ENCODE results near the gene FAM168B. TPM values are rescaled to one million over a fixed set of nuclear protein-coding genes. Genes with fewer than 3 reads are reported as not detected.

The FAM168B gene
- total RNA-seq, 1 experiment from 2014 or later, result 79.6 TPM

GRCh38 chr2:131015764-131016163 lies 77.5 kb downstream of the FAM168B start:
- Histone ChIP-seq H3K4me2 (no peak overlapping the region), H3K79me2 (ENCODE audit: low read depth) (no peaks in the 10 kb centered on the region), H3K4me1 (replicated peaks; ENCODE audit: insufficient read depth) (peaks cover 20% of the 10 kb centered on the region), H3K36me3 (ENCODE audit: low read depth) (no peaks in the 10 kb centered on the region), H3K9me3 (ENCODE audit: insufficient read depth, low read depth) (no peaks in the 10 kb centered on the region), H3K4me3 (no peak overlapping the region), H3K9me2 (ENCODE audit: insufficient read depth) (no peaks in the 10 kb centered on the region), H3K27ac (no peak overlapping the region), H3K27me3 (ENCODE audit: insufficient read depth, low read depth) (no peaks in the 10 kb centered on the region), H2AFZ (no peak overlapping the region), H4K20me1 (ENCODE audit: insufficient read depth) (no peaks in the 10 kb centered on the region), H3F3A (ENCODE audit: insufficient read depth, low read depth) (peaks cover 16% of the 10 kb centered on the region)
- no TSS peak for BruUV-seq (replicated peaks)
- TF ChIP-seq EZH2 (IDR thresholded peaks at IDR 0.05; ENCODE audit: low read depth), result no peak
- no peak for TF ChIP-seq CTCF (conservative IDR thresholded peaks at IDR 0.05)
- no peak for DNase-seq
- intact Hi-C loops (cut with micrococcal nuclease; ENCODE audit: unreplicated experiment), result no loop called here
- ChIA-PET POLR2A (ENCODE audit: unreplicated experiment) (no interaction called here), CTCF (no interaction called here)

- POLR2A ChIA-PET (ENCODE audit: unreplicated experiment), result no interaction called here
- DNase-seq, result no peak
- Histone ChIP-seq H4K20me1 (ENCODE audit: insufficient read depth) (no peaks in the 10 kb centered on the region), H3K27me3 (ENCODE audit: insufficient read depth, low read depth) (no peaks in the 10 kb centered on the region), H3K4me1 (replicated peaks; ENCODE audit: insufficient read depth) (peaks cover 20% of the 10 kb centered on the region), H3K4me2 (no peak overlapping the region), H3K27ac (no peak overlapping the region), H2AFZ (no peak overlapping the region), H3K79me2 (ENCODE audit: low read depth) (no peaks in the 10 kb centered on the region), H3K9me2 (ENCODE audit: insufficient read depth) (no peaks in the 10 kb centered on the region), H3K4me3 (no peak overlapping the region), H3K36me3 (ENCODE audit: low read depth) (no peaks in the 10 kb centered on the region), H3F3A (ENCODE audit: insufficient read depth, low read depth) (peaks cover 16% of the 10 kb centered on the region), H3K9me3 (ENCODE audit: insufficient read depth, low read depth) (no peaks in the 10 kb centered on the region)
- CTCF ChIA-PET, result no interaction called here
- intact Hi-C loops (cut with micrococcal nuclease; ENCODE audit: unreplicated experiment), result no loop called here
- no peak for TF ChIP-seq EZH2 (IDR thresholded peaks at IDR 0.05; ENCODE audit: low read depth)
- no peak for TF ChIP-seq CTCF (conservative IDR thresholded peaks at IDR 0.05)
- no TSS peak for BruUV-seq (replicated peaks)
Observed at GRCh38 chr2:131014141-131014540, 79.1 kb downstream of the FAM168B start.

- POLR2A ChIA-PET (ENCODE audit: unreplicated experiment), result no interaction called here
- Histone ChIP-seq H3K79me2 (ENCODE audit: low read depth) (no peaks in the 10 kb centered on the region), H2AFZ (no peak overlapping the region), H3K9me3 (ENCODE audit: insufficient read depth, low read depth) (no peaks in the 10 kb centered on the region), H3K4me1 (replicated peaks; ENCODE audit: insufficient read depth) (peaks cover 2% of the 10 kb centered on the region), H3K4me2 (no peak overlapping the region), H4K20me1 (ENCODE audit: insufficient read depth) (no peaks in the 10 kb centered on the region), H3K4me3 (no peak overlapping the region), H3K9me2 (ENCODE audit: insufficient read depth) (no peaks in the 10 kb centered on the region), H3K27ac (no peak overlapping the region), H3K36me3 (ENCODE audit: low read depth) (no peaks in the 10 kb centered on the region), H3F3A (ENCODE audit: insufficient read depth, low read depth) (peaks cover 3% of the 10 kb centered on the region), H3K27me3 (ENCODE audit: insufficient read depth, low read depth) (no peaks in the 10 kb centered on the region)
- no TSS peak for BruUV-seq (replicated peaks)
- CTCF ChIA-PET, result no interaction called here
- TF ChIP-seq EZH2 (IDR thresholded peaks at IDR 0.05; ENCODE audit: low read depth), result no peak
- TF ChIP-seq CTCF (conservative IDR thresholded peaks at IDR 0.05), result no peak
- intact Hi-C loops (cut with micrococcal nuclease; ENCODE audit: unreplicated experiment), result no loop called here
- DNase-seq, result no peak
Observed at GRCh38 chr2:131011486-131011885, 81.8 kb downstream of the FAM168B start.
